Fibroblast of the aortic adventitia (primary cell): ENCODE results near the gene DVL2. TPM values are rescaled to one million over a fixed set of nuclear protein-coding genes. Genes with fewer than 3 reads are reported as not detected.

Source experiments
- DNase-seq: peaks from one replicate; pipeline ENCODE4 v3.0.0-alpha.2; 2010; ENCODE audit warnings: low read depth
- H3K4me3 ChIP-seq: 2 replicates; pipeline ENCODE4 v1.5.1; 2011; ENCODE audit warnings: low read depth, mild to moderate bottlenecking, control low read depth, low read length, moderate library complexity
- small RNA-seq: library from RNA; depleted of rRNA; stranded (forward); fragments of <200 nt; gene quantifications from one replicate; pipeline ENCODE3, GENCODE V24; 2012
- total RNA-seq: library from RNA; depleted of rRNA; stranded (reverse); fragments of >200 nt; gene quantifications from 2 replicates; pipeline ENCODE4 v1.2.3, GENCODE V29; 2012; ENCODE audit warnings: low replicate concordance
- TF ChIP-seq, protein P1 (sequence below): IDR thresholded peaks from 2 replicates; pipeline ENCODE4 v1.5.1; 2011; ENCODE audit warnings: mild to moderate bottlenecking, low read length, control low read depth, inconsistent platforms; ENCODE audit not compliant: insufficient read depth

DVL2 gene
- total RNA-seq, 1 donor: 67.7 TPM

DNA sequence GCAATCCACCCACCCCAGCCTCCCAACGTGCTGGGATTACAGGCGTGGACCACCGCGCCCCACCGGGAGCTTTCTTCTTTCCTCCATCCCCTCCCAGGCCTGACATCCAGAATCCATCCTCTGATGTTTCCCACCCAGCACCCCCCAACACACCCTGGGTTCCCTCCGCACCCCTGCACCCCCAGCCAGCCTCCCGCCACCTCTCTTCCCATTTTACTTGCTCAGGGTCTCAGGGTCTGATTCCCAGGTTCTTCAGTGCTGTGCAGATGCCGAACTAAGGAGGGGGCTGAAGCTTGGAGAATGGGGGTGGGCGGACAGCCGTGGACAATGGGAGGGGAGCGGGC lies 55.4 kb downstream of the DVL2 start:
- TF ChIP-seq, protein P1, sequence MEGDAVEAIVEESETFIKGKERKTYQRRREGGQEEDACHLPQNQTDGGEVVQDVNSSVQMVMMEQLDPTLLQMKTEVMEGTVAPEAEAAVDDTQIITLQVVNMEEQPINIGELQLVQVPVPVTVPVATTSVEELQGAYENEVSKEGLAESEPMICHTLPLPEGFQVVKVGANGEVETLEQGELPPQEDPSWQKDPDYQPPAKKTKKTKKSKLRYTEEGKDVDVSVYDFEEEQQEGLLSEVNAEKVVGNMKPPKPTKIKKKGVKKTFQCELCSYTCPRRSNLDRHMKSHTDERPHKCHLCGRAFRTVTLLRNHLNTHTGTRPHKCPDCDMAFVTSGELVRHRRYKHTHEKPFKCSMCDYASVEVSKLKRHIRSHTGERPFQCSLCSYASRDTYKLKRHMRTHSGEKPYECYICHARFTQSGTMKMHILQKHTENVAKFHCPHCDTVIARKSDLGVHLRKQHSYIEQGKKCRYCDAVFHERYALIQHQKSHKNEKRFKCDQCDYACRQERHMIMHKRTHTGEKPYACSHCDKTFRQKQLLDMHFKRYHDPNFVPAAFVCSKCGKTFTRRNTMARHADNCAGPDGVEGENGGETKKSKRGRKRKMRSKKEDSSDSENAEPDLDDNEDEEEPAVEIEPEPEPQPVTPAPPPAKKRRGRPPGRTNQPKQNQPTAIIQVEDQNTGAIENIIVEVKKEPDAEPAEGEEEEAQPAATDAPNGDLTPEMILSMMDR: no peak
- DNase-seq: no peak
- no peak overlapping the region for H3K4me3 ChIP-seq

DNA sequence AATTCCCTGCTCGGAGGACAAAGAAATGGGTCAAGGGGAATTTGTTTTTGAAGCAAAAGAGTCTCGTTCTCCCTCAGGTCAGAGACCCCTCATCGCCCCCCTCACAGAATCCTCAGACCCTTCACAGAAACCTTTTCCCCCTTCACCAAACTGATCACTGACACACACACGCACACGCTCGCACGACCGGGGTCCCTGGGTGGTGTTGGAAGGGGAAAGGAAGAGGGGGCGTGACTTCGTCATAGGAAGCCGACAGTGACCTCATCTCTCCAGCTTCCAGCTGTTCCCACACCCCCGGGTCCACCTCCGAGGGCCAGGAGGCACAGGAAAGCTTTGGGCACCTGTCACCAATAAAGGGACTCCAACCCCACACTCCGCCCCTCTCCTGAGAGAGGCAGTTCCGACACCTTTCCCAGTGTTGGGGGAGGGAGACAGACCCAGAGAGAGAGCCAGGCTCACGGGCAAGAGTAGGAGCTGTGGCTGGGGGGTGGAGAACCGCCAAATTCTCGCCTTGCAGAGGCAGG lies 56.3 kb downstream of the DVL2 start:
- peak overlapping the region; percentile 63 for H3K4me3 ChIP-seq
- TF ChIP-seq, protein P1: no peak
- DNase-seq: no peak

DNA sequence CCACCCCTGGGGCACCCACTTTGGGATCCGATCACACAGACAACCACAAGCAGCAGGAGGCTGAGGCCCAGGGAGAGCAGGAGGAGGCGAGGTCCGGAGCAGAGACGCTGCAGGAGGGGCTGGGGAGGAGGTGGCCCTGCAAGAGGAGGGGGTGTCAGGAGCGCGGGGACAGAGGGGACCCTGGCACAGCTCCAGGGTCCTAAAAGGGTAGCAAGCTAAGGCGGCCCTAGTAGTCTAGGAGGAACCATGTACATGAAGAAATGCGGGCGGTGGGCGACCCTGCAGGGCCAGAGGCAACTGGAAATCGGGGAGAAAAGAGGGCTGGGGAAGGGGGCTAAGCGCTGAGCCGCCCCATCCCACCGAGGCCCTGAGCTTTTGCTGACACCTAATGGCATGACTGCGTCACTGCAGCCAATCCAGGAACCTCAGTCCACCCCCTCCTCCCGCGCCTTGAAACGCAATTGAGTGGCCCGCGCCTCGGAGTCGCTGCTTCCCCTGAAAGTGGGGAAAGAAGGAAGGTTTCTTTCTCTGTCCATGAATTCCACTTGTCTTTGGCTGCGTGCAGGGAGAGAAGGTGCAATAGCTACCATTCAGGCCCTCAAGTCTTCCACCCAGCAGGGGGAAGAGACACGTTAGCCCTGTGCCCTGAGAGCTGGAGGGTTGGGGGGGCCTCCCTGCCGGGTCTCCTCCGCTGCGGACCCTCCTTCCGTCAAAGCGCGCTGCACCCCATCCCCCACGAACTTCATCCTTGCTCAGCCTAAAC lies 56.9 kb downstream of the DVL2 start:
- DNase-seq: peak; percentile 59
- TF ChIP-seq, protein P1: peak; percentile 82
- H3K4me3 ChIP-seq: peak overlapping the region; percentile 63

DNA sequence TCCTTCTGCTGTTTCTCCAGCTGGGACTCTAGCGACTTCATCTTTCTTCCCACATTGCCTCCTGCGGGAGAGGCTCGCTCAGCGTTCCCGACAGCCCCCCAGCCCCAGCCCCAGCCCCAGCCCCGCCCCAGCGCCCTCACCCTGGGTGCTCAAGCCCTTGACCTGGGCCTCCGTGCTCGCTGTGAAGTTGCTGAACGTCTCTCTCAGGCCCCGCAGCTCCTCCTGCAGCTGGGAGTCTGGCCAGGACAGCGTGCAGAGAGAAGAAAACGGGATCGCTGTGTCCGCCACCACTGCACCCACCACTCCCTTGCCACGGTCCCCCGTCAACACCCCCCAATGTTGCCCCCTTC lies 57.5 kb downstream of the DVL2 start:
- TF ChIP-seq, protein P1: no peak
- no peak for DNase-seq
- no peak overlapping the region for H3K4me3 ChIP-seq

DNA sequence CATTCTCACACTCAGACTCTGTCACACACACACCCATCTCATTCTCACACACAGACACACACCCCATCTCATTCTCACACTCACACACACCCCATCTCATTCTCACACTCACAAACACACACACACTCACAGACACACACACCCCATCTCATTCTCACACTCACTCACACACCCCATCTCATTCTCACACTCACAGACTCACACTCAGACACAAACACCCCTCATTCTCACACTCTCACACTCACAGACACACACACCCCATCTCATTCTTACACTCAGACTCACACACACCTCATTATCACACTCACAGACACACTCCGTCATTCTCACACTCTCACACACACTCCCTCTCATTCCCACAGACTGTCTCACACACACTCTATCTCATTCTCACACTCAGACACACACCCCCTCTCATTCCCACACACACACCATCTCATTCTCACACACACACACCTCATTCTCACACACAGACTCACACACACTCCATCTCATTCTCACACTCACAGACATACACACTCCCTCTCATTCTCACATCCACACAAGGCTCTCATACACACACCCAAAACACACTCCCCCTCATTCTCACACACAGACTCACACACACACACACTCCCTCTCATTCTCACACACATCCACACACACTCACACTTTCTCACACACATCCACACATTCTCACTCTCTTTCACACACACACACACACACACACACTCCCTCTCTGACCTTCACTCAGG lies 58.0 kb downstream of the DVL2 start:
- DNase-seq: no peak
- H3K4me3 ChIP-seq: no peak overlapping the region
- TF ChIP-seq, protein P1: no peak

Small RNA genes lying within 50 kb of the gene (small RNA-seq; reads per million reads assigned to genes)
- gene AC120057.4: not detected
- gene MIR324: 263 reads per million, percentile 98 among the genes with 10 or more reads in this experiment
- not detected for gene RF00019

Other genes with a start within 250 kb of the DVL2 start
- gene ALOX12, start 238.5 kb downstream of the DVL2 start, total RNA-seq: 0.65 TPM in 1 of 2 replicates, not detected in the other
- gene RNASEK, start 221.9 kb downstream of the DVL2 start, total RNA-seq: 9.3 and 90.7 TPM in 2 replicates
- 0.41 and 0.45 TPM in 2 replicates for gene BCL6B, start 211.5 kb downstream of the DVL2 start, total RNA-seq
- 0.72 and 3.1 TPM in 2 replicates for gene SLC16A13, start 198.5 kb downstream of the DVL2 start, total RNA-seq
- gene SLC16A11, start 190.4 kb downstream of the DVL2 start, total RNA-seq: 0.27 and 2.4 TPM in 2 replicates
- gene CLEC10A, start 154.3 kb downstream of the DVL2 start, total RNA-seq: not detected in 2 replicates
- not detected in 2 replicates for gene ASGR2, start 119.7 kb downstream of the DVL2 start, total RNA-seq
- 0.09 and 2.8 TPM in 2 replicates for gene ASGR1, start 55.1 kb downstream of the DVL2 start, total RNA-seq
- 2.9 and 11.9 TPM in 2 replicates for gene DLG4, start 14.7 kb downstream of the DVL2 start, total RNA-seq
- 136 and 210 TPM in 2 replicates for gene ACADVL, start 14.6 kb downstream of the DVL2 start, total RNA-seq
- gene PHF23, start 4.9 kb upstream of the DVL2 start, total RNA-seq: 26.7 and 40.3 TPM in 2 replicates
- 293 and 420 TPM in 2 replicates for gene GABARAP, start 7.9 kb upstream of the DVL2 start, total RNA-seq
- 15.3 and 41.2 TPM in 2 replicates for gene CTDNEP1, start 17.2 kb upstream of the DVL2 start, total RNA-seq
- 31.6 and 35.6 TPM in 2 replicates for gene ELP5, start 17.7 kb upstream of the DVL2 start, total RNA-seq
- 3.0 TPM in 1 of 2 replicates, not detected in the other for gene CLDN7, start 28.0 kb upstream of the DVL2 start, total RNA-seq
- 0.18 TPM in 1 of 2 replicates, not detected in the other for gene SLC2A4, start 47.2 kb upstream of the DVL2 start, total RNA-seq
- gene YBX2, start 60.1 kb upstream of the DVL2 start, total RNA-seq: not detected in 2 replicates
- 78.3 and 1,006 TPM in 2 replicates for gene EIF5A, start 73.1 kb upstream of the DVL2 start, total RNA-seq
- gene GPS2, start 80.8 kb upstream of the DVL2 start, total RNA-seq: 28.4 and 69.1 TPM in 2 replicates
- gene NEURL4, start 94.8 kb upstream of the DVL2 start, total RNA-seq: 17.4 and 17.7 TPM in 2 replicates
- gene ACAP1, start 102.0 kb upstream of the DVL2 start, total RNA-seq: 0.72 TPM in 1 of 2 replicates, not detected in the other
- 6.1 and 6.9 TPM in 2 replicates for gene KCTD11, start 117.6 kb upstream of the DVL2 start, total RNA-seq
- not detected in 2 replicates for gene TMEM95, start 120.6 kb upstream of the DVL2 start, total RNA-seq
- gene TNK1, start 146.6 kb upstream of the DVL2 start, total RNA-seq: under 0.01 TPM in 1 of 2 replicates, not detected in the other
- gene PLSCR3, start 160.0 kb upstream of the DVL2 start, total RNA-seq: 19.5 and 26.9 TPM in 2 replicates
- 21.7 and 43.7 TPM in 2 replicates for gene TMEM256, start 169.6 kb upstream of the DVL2 start, total RNA-seq
- 7.0 and 20.3 TPM in 2 replicates for gene NLGN2, start 173.3 kb upstream of the DVL2 start, total RNA-seq
- gene SPEM1, start 185.8 kb upstream of the DVL2 start, total RNA-seq: not detected in 2 replicates
- gene SPEM2, start 191.1 kb upstream of the DVL2 start, total RNA-seq: not detected in 2 replicates
- gene SPEM3, start 194.3 kb upstream of the DVL2 start, total RNA-seq: 0.25 TPM in 1 of 2 replicates, not detected in the other
- 1.6 and 2.2 TPM in 2 replicates for gene TMEM102, start 200.9 kb upstream of the DVL2 start, total RNA-seq
- 0.36 and 1.7 TPM in 2 replicates for gene FGF11, start 205.0 kb upstream of the DVL2 start, total RNA-seq
- gene CHRNB1, start 210.5 kb upstream of the DVL2 start, total RNA-seq: 4.7 and 6.1 TPM in 2 replicates
- 37.4 and 45.5 TPM in 2 replicates for gene ZBTB4, start 245.1 kb upstream of the DVL2 start, total RNA-seq
- gene SLC35G6, start 246.9 kb upstream of the DVL2 start, total RNA-seq: not detected in 2 replicates
- gene POLR2A, start 249.8 kb upstream of the DVL2 start, total RNA-seq: 72.9 and 74.1 TPM in 2 replicates